MM.1S (cell line): ENCODE results near the gene SIRT2.

Experiments
- DNase-seq: peaks from one replicate; pipeline ENCODE4 v3.0.0-alpha.2; 2015
- H2AFZ ChIP-seq: fragments of 300-600 bp; sonication (generic); 2 replicates; pipeline ENCODE4 v1.6.0; 2016; ENCODE audit warnings: antibody characterized with exemption, low read length
- H3F3A ChIP-seq: fragments of 300-600 bp; sonication (generic); 2 replicates; pipeline ENCODE4 v1.6.1; 2016; ENCODE audit warnings: mild to moderate bottlenecking, antibody characterized with exemption, low read length, moderate library complexity, mixed read lengths; ENCODE audit not compliant: insufficient read depth
- H3K27ac ChIP-seq: fragments of 300-600 bp; sonication (generic); 2 replicates; pipeline ENCODE4 v1.5.1; 2016; ENCODE audit warnings: mild to moderate bottlenecking, low read length
- H3K27me3 ChIP-seq: fragments of 300-600 bp; sonication (generic); replicated peaks from 2 replicates; pipeline ENCODE4 v1.6.0; 2016; ENCODE audit warnings: low read length; ENCODE audit not compliant: insufficient read depth
- H3K36me3 ChIP-seq: fragments of 300-600 bp; sonication (generic); replicated peaks from 2 replicates; pipeline ENCODE4 v1.6.1; 2016; ENCODE audit warnings: mild to moderate bottlenecking, low read length, mixed read lengths; ENCODE audit not compliant: insufficient read depth
- H3K4me1 ChIP-seq: fragments of 300-600 bp; sonication (generic); 2 replicates; pipeline ENCODE4 v1.6.1; 2016; ENCODE audit warnings: low read length, mixed read lengths
- H3K4me2 ChIP-seq: fragments of 300-600 bp; sonication (generic); 2 replicates; pipeline ENCODE4 v1.6.0; 2016; ENCODE audit warnings: low read depth, low read length
- H3K4me3 ChIP-seq: fragments of 300-600 bp; sonication (generic); 2 replicates; pipeline ENCODE4 v1.5.1; 2016; ENCODE audit warnings: low read length, mixed read lengths
- H3K79me2 ChIP-seq: fragments of 300-600 bp; sonication (generic); 2 replicates; pipeline ENCODE4 v1.6.1; 2016; ENCODE audit warnings: mixed run types, low read length, mixed read lengths
- H3K9ac ChIP-seq: fragments of 300-600 bp; sonication (generic); 2 replicates; pipeline ENCODE4 v1.6.1; 2016; ENCODE audit warnings: low read length, mixed read lengths
- H3K9me2 ChIP-seq: fragments of 300-600 bp; sonication (generic); replicated peaks from 2 replicates; pipeline ENCODE4 v1.6.1; 2016; ENCODE audit warnings: mild to moderate bottlenecking, low read length, mixed read lengths; ENCODE audit not compliant: insufficient read depth
- H3K9me3 ChIP-seq: fragments of 300-600 bp; sonication (generic); replicated peaks from 2 replicates; pipeline ENCODE4 v1.6.1; 2016; ENCODE audit warnings: mild to moderate bottlenecking, low read length, mixed read lengths; ENCODE audit not compliant: insufficient read depth
- H4K20me1 ChIP-seq: fragments of 300-600 bp; sonication (generic); 2 replicates; pipeline ENCODE4 v1.6.1; 2016; ENCODE audit warnings: mild to moderate bottlenecking, low read length, moderate library complexity, mixed read lengths; ENCODE audit not compliant: insufficient read depth
- EZH2 ChIP-seq: fragments of 300-600 bp; sonication (generic); optimal IDR thresholded peaks from 2 replicates; pipeline ENCODE3; 2017; ENCODE audit warnings: low read depth, mild to moderate bottlenecking, antibody characterized with exemption, low read length, mixed read lengths
- EZH2phosphoT487 ChIP-seq: fragments of 300-600 bp; sonication (generic); IDR thresholded peaks from 2 replicates; pipeline ENCODE4 v1.6.1; 2018; ENCODE audit warnings: antibody characterized with exemption, low read length
- TF ChIP-seq, protein P1 (sequence below): fragments of 300-600 bp; sonication (generic); IDR thresholded peaks from 2 replicates; pipeline ENCODE4 v1.5.1; 2016; ENCODE audit warnings: antibody characterized with exemption, low read length, mixed read lengths

The SIRT2 gene

DNA sequence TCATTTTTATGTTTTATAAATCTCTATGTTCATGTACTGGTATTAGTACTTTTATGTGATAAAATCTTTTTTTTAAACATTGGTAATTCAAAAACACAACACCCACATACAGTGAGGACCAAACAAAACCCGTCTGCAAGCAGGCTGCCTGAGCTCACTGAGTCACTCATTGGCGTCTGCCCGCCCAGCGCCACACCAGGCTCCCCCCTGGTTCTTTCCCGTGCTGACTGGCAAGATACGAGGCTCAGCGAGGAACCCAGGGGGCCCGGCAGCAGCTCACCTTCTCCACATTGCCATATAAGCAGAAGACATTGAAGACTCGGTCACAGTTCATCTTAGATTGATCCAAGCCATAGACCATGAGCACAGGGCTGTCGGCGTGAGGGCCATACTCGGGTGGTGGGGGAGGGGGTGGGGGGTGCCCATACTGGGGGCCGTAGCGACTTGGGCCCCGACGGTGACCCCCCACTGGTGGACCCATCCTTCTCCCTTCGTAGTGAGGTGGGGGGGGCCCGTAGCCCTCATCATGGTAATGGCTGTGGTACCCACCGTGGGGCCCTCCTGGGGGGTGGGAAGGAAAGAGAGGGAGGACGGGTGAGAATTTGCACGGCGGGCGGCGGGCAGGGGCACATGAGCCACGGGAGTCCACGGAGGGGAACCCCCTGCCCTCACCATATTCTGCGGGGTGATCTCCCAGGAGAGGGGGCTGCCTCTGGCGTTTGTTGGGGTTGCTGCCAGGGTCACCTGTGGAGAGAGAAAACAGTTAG lies 59.4 kb downstream of the SIRT2 start:
- Histone ChIP-seq H3K79me2 (peaks cover 41% of the 10 kb centered on the region), H3K4me1 (no peaks in the 10 kb centered on the region)

GRCh38 chr19:38838986-38839761 lies 60.2 kb downstream of the SIRT2 start:
- H3K9me2 ChIP-seq: no peaks in the 10 kb centered on the region
- no peaks in the 10 kb centered on the region for H3K9me3 ChIP-seq
- no peaks in the 10 kb centered on the region for H3K4me1 ChIP-seq
- no peak for DNase-seq
- peaks cover 8% of the 10 kb centered on the region; the same call in 1 of the 2 replicates for H4K20me1 ChIP-seq
- TF ChIP-seq EZH2: no peak
- TF ChIP-seq, protein P1, sequence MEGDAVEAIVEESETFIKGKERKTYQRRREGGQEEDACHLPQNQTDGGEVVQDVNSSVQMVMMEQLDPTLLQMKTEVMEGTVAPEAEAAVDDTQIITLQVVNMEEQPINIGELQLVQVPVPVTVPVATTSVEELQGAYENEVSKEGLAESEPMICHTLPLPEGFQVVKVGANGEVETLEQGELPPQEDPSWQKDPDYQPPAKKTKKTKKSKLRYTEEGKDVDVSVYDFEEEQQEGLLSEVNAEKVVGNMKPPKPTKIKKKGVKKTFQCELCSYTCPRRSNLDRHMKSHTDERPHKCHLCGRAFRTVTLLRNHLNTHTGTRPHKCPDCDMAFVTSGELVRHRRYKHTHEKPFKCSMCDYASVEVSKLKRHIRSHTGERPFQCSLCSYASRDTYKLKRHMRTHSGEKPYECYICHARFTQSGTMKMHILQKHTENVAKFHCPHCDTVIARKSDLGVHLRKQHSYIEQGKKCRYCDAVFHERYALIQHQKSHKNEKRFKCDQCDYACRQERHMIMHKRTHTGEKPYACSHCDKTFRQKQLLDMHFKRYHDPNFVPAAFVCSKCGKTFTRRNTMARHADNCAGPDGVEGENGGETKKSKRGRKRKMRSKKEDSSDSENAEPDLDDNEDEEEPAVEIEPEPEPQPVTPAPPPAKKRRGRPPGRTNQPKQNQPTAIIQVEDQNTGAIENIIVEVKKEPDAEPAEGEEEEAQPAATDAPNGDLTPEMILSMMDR: no peak
- peaks cover 33% of the 10 kb centered on the region for H3K79me2 ChIP-seq
- H3K9ac ChIP-seq: no peak overlapping the region
- H3K4me3 ChIP-seq: no peak overlapping the region
- H2AFZ ChIP-seq: no peak overlapping the region
- no peaks in the 10 kb centered on the region for H3K27me3 ChIP-seq
- H3F3A ChIP-seq: peaks cover 41% of the 10 kb centered on the region
- H3K36me3 ChIP-seq: peaks cover 44% of the 10 kb centered on the region
- H3K27ac ChIP-seq: no peak overlapping the region
- no peak overlapping the region for H3K4me2 ChIP-seq

More for the DNA sequence above, 59.4 kb downstream of the SIRT2 start:
- H3K9me3 ChIP-seq: no peaks in the 10 kb centered on the region
- peaks cover 10% of the 10 kb centered on the region; the same call in 1 of the 2 replicates for H4K20me1 ChIP-seq
- H3K4me3 ChIP-seq: no peak overlapping the region
- no peak overlapping the region for H3K4me2 ChIP-seq
- no peak overlapping the region for H2AFZ ChIP-seq
- TF ChIP-seq EZH2 (no peak), EZH2phosphoT487 (no peak)
- TF ChIP-seq, protein P1: no peak
- H3K27ac ChIP-seq: no peak overlapping the region
- H3K9me2 ChIP-seq: no peaks in the 10 kb centered on the region
- H3K9ac ChIP-seq: no peak overlapping the region
- no peak for DNase-seq
- peaks cover 49% of the 10 kb centered on the region for H3K36me3 ChIP-seq
- peaks cover 41% of the 10 kb centered on the region for H3F3A ChIP-seq
- H3K27me3 ChIP-seq: no peaks in the 10 kb centered on the region

DNA sequence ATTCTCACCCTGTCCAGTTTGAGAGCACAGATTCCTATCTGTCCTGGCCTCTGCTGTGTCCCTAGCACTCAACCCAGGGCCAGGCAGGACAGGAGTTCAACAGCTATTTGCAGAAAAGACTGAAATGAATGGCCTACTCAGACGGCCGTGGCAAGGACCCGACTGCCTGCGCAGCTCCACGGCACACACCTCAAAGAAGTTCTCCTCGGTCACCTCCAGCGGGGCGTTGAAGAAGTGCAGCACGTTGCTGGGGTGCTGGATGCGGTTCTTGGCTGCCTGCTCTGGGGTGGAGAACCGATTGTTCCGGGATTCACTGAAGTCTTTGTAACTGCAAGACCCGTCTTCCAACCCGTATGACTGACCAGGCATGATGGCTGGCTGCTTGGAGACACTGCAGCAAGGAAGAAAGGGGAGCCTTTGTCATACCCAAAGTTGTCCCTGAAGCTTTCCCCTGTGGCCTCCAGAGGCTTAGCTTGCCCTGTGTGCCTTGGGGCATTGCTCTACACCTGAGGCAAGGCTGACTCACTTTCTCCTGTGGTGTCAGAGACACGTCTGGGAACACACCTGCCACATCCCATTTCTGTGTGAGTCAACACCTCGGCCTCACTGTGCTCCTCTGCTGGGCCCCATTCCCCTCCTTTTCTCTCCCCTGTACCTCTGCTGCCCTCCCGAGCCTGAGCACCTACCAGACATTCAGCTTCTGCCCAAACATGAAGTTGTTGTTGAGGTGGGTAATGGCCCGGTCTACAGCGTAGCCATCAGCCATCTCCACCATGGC lies 61.0 kb downstream of the SIRT2 start:
- Histone ChIP-seq H2AFZ (no peak overlapping the region), H3K27me3 (no peaks in the 10 kb centered on the region), H3K4me3 (no peak overlapping the region), H3K9me2 (no peaks in the 10 kb centered on the region), H3K4me2 (no peak overlapping the region), H3K27ac (no peak overlapping the region), H3K4me1 (no peaks in the 10 kb centered on the region), H3K9me3 (no peaks in the 10 kb centered on the region), H3F3A (peaks cover 39% of the 10 kb centered on the region), H4K20me1 (peaks cover under 1% of the 10 kb centered on the region; the same call in 1 of the 2 replicates), H3K9ac (no peak overlapping the region), H3K36me3 (peaks cover 39% of the 10 kb centered on the region), H3K79me2 (peaks cover 25% of the 10 kb centered on the region)
- DNase-seq: no peak
- TF ChIP-seq EZH2 (no peak), EZH2phosphoT487 (no peak)
- TF ChIP-seq, protein P1: no peak
